ENCODE measurements around the gene DSCAM.

DSCAM gene

DNA sequence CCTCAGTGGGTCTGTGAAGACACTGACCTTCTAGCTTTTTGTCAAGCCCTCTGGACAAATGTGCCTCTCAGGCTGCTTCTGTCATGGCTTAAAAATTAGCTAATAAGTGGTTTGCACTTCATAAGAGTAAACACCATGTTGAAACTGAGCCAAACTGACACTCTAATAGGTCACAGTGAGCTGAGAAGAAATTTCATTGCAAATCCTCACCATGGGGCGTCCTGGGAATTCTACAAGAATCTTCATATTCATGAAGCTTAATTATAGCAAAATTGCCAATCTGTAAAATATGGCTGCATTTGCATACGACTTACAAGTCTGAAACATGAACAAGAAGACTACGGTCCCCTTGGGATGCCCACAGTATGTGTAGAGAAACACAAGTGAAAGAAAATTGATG, 188.6 kb downstream of the DSCAM start:
- Histone ChIP-seq H3K9ac (no peak overlapping the region), H3K27me3 (no peaks in the 10 kb centered on the region), H3K4me2 (no peak overlapping the region), H3K4me1 (no peaks in the 10 kb centered on the region), H3K36me3 (no peaks in the 10 kb centered on the region), H3K27ac (no peak overlapping the region), H3K4me3 (no peak overlapping the region), H3K9me3 (no peaks in the 10 kb centered on the region), H4K20me1 (no peaks in the 10 kb centered on the region)
- no peak for TF ChIP-seq Cebpa-rat (IDR thresholded peaks at IDR 0.05)

DNA sequence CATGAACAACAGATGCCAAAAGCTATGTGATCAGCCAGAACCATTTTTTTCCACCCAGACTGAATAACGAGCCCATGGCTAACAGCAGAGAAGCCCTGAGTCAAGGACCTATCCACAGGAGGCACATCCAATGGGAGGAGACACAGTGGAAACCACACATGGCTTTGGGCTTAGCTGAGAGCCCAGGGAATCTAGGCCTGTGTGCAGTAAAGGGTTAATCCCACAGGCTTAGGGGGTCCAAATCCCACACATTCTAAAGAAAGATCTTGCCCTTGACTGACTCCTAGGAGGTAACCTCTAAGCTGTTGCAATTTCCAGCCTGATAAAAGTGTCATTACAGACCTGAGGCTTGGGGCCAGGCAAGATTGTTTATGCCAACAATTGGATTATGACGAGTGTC, 194.5 kb downstream of the DSCAM start:
- Histone ChIP-seq H4K20me1 (no peaks in the 10 kb centered on the region), H3K27me3 (no peaks in the 10 kb centered on the region), H3K4me2 (no peak overlapping the region), H3K4me1 (peaks cover 4% of the 10 kb centered on the region; the same call in 1 of the 2 replicates), H3K27ac (no peak overlapping the region), H3K4me3 (no peak overlapping the region), H3K9ac (no peak overlapping the region), H3K36me3 (no peaks in the 10 kb centered on the region), H3K9me3 (peaks cover 18% of the 10 kb centered on the region)
- TF ChIP-seq Cebpa-rat (IDR thresholded peaks at IDR 0.05) = no peak

DNA sequence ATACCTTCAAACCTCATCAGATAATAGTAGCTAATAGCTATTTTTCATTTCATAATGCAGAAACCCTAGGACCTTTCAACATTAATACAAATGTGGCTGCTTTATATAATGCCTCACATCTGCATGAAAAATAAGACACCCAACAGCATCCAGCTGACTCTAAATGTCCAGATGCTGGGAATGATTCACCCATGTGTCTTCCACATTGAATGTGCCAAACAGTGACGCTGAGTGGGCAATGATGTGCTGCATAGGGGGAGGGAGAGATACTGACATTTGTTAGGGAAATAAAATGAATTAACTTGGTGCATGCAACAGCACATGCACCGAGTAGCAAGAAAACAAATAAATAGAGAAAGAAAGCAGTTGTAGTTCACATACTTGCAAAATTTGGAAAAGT, 199.3 kb downstream of the DSCAM start:
- no peaks in the 10 kb centered on the region for H3K36me3 ChIP-seq
- H3K27ac ChIP-seq = no peak overlapping the region
- H3K4me3 ChIP-seq = no peak overlapping the region
- H3K4me2 ChIP-seq = no peak overlapping the region
- no peaks in the 10 kb centered on the region for H3K27me3 ChIP-seq
- peaks cover 8% of the 10 kb centered on the region; the same call in 1 of the 2 replicates for H3K4me1 ChIP-seq
- no peak for TF ChIP-seq Cebpa-rat (IDR thresholded peaks at IDR 0.05)
- no peaks in the 10 kb centered on the region for H4K20me1 ChIP-seq
- H3K9me3 ChIP-seq = peaks cover 30% of the 10 kb centered on the region
- no peak overlapping the region for H3K9ac ChIP-seq

DNA sequence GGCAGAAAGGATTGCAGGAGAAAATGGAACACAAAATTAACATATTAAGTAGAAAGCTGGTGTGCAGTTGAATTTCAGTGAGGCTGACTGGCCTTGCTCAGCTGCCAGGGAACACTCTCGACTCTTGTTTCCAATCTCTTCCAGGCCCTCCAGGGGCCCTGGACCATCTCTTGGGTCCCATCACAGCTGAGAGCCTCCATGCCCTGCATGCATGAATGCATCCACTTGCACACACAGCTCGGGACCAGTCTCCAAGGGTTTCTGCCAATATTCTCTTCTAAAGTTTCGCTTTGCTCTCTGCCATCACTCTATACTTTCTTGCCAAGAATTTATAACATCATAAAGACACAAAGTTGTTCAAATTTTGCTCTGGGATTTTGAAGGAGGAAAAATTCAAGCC, 200.3 kb downstream of the DSCAM start:
- no peak overlapping the region for H3K4me2 ChIP-seq

DNA sequence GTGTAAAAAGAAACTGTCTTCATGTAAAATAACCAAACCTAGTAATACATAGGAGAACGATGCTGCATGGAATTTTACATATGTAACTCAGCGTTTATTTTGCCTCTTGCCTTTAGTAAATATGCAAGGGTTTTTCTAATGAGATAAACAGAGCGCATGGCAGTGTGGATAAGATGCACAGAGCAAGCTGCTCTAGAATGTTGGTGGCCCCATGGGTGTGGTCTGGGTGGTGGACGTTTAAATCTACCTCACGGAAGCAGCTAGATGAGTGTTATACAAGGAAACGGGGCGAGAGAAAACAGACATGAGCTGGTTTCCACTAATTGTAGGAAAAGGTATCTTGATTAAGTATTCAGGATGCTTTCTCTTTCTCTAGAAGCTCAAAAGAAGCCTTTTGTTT, 205.9 kb downstream of the DSCAM start:
- no peak overlapping the region for H3K4me2 ChIP-seq
- no peak overlapping the region for H3K4me3 ChIP-seq
- H3K4me1 ChIP-seq = no peaks in the 10 kb centered on the region
- TF ChIP-seq Cebpa-rat (IDR thresholded peaks at IDR 0.05) = no peak
- H3K9me3 ChIP-seq = peaks cover 13% of the 10 kb centered on the region
- no peaks in the 10 kb centered on the region for H3K36me3 ChIP-seq
- no peak overlapping the region for H3K27ac ChIP-seq
- no peak overlapping the region for H3K9ac ChIP-seq
- H4K20me1 ChIP-seq = no peaks in the 10 kb centered on the region
- H3K27me3 ChIP-seq = no peaks in the 10 kb centered on the region

More for the DNA sequence above, 200.3 kb downstream of the DSCAM start:
- Histone ChIP-seq H3K36me3 (no peaks in the 10 kb centered on the region), H3K27ac (no peak overlapping the region), H3K4me3 (no peak overlapping the region), H3K9ac (no peak overlapping the region), H3K4me1 (peaks cover 4% of the 10 kb centered on the region; the same call in 1 of the 2 replicates), H4K20me1 (no peaks in the 10 kb centered on the region), H3K9me3 (peaks cover 30% of the 10 kb centered on the region), H3K27me3 (no peaks in the 10 kb centered on the region)
- TF ChIP-seq Cebpa-rat (IDR thresholded peaks at IDR 0.05) = no peak

DNA sequence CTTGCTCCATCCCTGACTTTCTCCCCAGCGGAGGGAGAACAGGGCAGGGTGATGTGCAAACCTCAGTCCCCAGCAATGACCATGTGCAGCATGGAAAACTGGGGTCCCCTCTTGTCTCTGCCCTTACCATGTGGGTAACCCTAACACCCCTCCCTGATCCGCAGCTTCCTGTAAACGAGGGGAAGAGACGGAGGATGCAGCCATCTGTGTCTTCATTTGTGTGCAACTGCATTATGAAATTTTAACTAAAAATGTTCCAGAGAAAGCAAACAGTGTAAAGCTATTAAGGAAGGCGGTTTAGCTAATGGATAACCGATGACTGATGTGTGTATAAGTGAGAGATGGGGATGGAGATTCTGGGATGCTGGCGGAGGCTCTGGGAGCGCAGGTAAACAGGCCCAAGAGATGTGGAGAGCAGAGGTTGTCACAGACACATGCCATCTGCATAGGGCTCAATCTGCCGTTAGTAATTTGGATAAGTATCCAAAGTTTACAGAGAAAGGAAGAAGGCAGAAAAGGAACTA, 206.6 kb downstream of the DSCAM start:
- Histone ChIP-seq H3K4me2 (no peak overlapping the region), H4K20me1 (no peaks in the 10 kb centered on the region), H3K36me3 (no peaks in the 10 kb centered on the region), H3K9ac (no peak overlapping the region), H3K4me1 (no peaks in the 10 kb centered on the region), H3K27ac (no peak overlapping the region), H3K27me3 (no peaks in the 10 kb centered on the region), H3K9me3 (peaks cover 13% of the 10 kb centered on the region), H3K4me3 (no peak overlapping the region)
- TF ChIP-seq Cebpa-rat (IDR thresholded peaks at IDR 0.05) = no peak

DNA sequence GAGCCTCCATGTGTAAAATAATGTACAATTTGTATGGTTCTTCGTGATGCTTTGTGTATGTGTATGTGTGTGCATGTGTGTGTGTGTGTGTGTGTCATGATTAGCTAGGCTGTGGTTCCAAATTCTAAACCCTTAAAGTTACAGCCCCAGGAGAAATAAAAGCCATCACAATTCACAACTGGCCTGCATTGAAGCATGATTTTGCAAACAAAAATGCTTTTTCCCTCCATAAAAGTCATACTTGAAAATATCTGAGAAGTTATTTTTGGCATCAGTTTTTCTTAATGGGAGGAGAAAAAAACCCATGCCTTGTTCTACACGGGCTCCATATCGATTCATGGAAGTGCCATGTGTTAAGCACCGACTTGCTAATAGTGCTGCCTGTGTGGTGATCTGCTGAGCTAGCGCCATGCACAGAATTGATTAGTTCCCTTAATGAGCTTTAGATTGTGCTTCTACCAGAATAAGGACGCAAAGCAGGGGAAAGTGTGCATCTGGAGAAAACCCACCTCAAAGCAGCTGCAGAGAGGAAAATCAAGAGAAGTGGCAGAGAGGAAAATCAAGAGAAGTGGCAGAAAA, 207.3 kb downstream of the DSCAM start:
- TF ChIP-seq Cebpa-rat (IDR thresholded peaks at IDR 0.05) = no peak
- Histone ChIP-seq H3K27ac (no peak overlapping the region), H3K27me3 (no peaks in the 10 kb centered on the region), H3K36me3 (no peaks in the 10 kb centered on the region), H4K20me1 (no peaks in the 10 kb centered on the region), H3K4me3 (no peak overlapping the region), H3K4me1 (no peaks in the 10 kb centered on the region), H3K9me3 (peaks cover 12% of the 10 kb centered on the region), H3K9ac (no peak overlapping the region), H3K4me2 (no peak overlapping the region)

DNA sequence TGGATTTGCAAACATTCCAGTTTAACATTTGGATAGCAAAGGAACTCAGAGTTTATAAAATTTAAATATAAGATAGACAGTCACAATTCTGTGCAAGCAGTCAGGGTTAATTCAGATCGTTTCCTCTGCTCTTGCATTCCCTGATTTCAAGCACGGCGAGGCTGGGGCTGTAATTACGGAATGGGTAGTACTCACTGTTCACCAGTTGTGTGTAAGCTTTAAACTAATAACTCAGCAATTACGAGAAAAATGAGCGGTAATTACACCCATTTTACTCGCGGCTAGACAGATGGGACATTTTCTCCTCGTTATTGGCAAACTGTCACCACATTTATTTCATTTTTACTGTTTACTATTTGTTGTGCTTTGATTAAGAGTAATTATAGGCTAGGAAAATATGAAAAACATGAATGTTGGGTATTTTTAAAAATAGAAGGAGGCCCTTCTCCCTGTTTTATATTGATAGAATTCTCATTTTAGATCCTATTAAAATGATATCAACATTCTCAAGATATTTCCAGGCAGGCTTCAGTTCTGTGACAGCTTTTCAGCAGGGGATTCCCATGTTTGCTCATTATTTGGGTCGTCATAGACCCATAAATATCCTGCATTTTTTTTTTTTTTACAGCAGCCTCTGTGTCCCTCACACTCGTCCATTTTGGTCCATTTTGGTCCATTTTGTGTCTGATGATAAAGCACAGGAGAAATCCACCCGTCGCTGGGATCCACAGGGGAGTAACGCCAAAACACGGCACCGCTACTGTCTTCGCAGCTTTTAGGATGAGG, 208.3 kb downstream of the DSCAM start:
- Histone ChIP-seq H3K4me3 (no peak overlapping the region), H3K9ac (no peak overlapping the region), H4K20me1 (no peaks in the 10 kb centered on the region), H3K36me3 (no peaks in the 10 kb centered on the region), H3K9me3 (peaks cover 1% of the 10 kb centered on the region; the same call in 1 of the 2 replicates), H3K27me3 (no peaks in the 10 kb centered on the region), H3K4me1 (no peaks in the 10 kb centered on the region), H3K4me2 (no peak overlapping the region), H3K27ac (no peak overlapping the region)
- TF ChIP-seq Cebpa-rat (IDR thresholded peaks at IDR 0.05) = no peak

DNA sequence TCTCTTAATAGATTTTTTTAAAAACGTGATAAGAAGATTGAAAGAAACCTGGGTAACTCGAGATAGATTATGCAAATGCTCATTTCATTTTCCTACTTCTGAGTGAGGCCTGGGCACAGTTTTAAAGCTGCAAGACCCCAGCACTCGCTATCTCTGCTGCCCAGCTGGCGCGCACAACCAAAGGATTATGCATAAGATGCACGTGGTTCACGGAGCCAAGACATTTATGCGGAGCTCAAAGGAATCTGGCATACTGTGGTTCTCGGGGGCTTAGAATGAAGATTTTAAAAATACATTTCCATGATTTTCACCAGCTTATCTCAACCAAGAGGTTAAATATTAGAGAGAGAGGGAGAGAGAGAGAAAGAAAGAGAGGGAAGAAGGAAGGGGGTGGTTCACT, 210.9 kb downstream of the DSCAM start:
- Histone ChIP-seq H3K4me3 (no peak overlapping the region), H3K36me3 (no peaks in the 10 kb centered on the region), H3K27me3 (no peaks in the 10 kb centered on the region), H4K20me1 (no peaks in the 10 kb centered on the region), H3K9ac (no peak overlapping the region), H3K27ac (no peak overlapping the region), H3K4me1 (no peaks in the 10 kb centered on the region), H3K4me2 (no peak overlapping the region), H3K9me3 (no peaks in the 10 kb centered on the region)
- TF ChIP-seq Cebpa-rat (IDR thresholded peaks at IDR 0.05) = no peak

DNA sequence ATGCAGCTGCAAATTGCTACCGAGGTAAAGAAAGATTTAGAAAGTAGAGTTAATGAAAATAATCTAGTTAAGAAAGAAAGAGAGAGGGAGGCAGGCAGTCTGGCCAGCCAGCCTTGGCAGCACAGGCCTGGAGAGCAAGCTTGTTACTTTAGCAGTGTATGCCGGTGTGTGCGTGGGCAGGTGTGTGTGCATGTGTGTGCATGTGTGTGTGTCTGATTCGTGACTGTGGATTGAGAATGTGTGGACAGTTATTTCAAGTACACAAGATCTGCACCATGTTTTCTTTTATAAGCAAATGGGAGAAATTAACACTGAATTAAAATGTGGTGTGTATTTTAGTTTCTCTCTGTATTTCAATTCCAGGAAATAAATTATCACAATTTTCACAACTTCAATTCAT, 211.6 kb downstream of the DSCAM start:
- Histone ChIP-seq H4K20me1 (no peaks in the 10 kb centered on the region), H3K27ac (no peak overlapping the region), H3K36me3 (no peaks in the 10 kb centered on the region), H3K4me1 (no peaks in the 10 kb centered on the region), H3K4me2 (no peak overlapping the region), H3K9ac (no peak overlapping the region), H3K9me3 (no peaks in the 10 kb centered on the region), H3K27me3 (no peaks in the 10 kb centered on the region), H3K4me3 (no peak overlapping the region)
- TF ChIP-seq Cebpa-rat (IDR thresholded peaks at IDR 0.05) = no peak

All from BLaER1 (cell line).